GM20000 (cell line): ENCODE measurements around the gene UMPS.

Experiments used
- DNase-seq: peaks from one replicate; pipeline ENCODE4 v3.0.0; 2012; ENCODE audit warnings: low spot score
- CTCF ChIP-seq: IDR thresholded peaks from 2 replicates; pipeline ENCODE4 v1.5.1; 2012; ENCODE audit warnings: mild to moderate bottlenecking, control low read depth; ENCODE audit errors: extremely low read depth, missing control alignments

Gene UMPS

GRCh38 chr3:124770336-124771082 lies 40.3 kb downstream of the UMPS start:
- TF ChIP-seq CTCF = no peak
- DNase-seq = no peak

- DNase-seq = no peak
- TF ChIP-seq CTCF = no peak
These were observed 40.8 kb downstream of the UMPS start for GRCh38 chr3:124771083-124771445.

DNA sequence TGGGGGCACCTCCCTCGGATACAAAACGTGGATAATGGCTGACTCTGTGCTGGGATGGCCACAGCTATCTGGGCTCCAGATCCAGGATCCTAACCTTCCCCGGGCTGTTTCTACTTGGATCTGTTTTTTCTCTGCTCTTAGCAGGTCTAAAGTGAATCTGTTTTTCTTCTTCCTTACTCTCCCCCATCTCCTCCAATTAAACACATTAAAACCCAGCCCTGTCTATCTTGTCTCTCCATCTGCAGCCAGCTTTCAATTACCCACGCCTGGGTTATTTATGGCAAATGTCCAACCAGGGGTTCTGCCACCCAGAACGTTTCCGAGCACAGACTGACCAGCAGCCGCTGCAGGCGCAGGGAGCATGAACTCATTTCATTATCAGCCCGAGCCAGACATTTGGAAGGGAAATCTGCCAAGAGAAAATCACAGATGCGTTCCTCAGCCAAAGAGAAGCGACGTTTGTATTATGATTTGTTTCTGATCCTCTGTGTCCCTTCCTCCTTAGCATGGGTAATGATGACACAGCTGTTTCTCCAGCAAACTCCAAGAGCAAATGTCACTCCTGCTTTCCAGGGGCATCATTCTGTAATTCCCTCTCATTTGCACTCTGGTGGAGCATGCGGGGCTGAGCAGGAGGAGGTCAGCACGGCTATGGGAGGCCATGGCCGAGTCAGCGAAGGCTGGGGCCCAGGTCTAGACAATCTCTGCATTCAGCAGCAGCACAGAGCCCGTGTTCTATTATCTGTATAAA lies 42.0 kb downstream of the UMPS start:
- TF ChIP-seq CTCF = no peak
- no peak for DNase-seq

DNA sequence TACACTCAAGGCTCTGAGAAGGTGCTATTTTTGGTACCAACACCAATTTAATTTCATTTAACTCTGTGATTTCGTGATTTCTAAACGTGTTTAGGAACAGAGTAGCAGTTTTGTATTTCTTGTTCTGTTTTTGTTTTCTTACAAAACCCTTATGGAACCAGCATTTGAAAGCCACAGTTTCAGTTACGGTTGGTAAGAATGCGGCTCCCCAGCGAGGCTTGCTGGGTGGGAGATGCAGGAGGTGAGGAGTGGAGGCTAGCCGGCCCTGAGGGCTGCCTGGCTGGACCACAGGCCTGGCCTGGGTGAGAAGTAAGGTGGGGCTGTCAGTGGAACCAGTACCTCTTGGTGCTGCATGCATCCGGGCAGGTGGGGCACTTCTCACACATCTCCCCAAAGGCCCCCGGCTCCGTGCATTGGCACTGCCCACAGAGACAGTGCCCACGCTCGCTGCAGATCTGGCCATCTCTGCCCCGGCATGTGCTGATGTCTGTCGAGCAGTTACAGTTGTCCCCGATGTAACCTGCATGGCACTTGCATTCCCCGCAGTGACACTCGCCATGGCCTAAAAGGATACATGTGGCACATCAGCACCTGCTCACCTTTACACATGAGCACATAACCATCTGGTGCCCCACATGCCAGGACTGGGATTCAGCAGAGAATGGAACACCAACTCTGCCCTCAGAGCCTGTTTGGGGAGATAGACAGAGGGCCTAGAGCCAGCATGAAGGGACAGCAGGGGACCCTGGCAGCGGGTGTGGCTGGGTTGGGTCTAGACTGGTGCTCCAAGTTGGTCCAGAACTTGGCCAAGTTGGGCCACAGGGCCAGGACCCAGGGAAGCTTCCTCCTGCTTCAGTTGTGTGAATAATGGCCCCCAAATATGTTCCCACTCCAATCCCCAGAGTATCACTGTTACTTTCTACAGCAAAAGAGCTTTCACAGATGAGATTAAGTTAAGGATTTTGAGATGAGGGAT lies 43.4 kb downstream of the UMPS start:
- no peak for DNase-seq
- no peak for TF ChIP-seq CTCF

- no peak for TF ChIP-seq CTCF
- no peak for DNase-seq
These were observed 44.1 kb downstream of the UMPS start for GRCh38 chr3:124774327-124774718.

DNA sequence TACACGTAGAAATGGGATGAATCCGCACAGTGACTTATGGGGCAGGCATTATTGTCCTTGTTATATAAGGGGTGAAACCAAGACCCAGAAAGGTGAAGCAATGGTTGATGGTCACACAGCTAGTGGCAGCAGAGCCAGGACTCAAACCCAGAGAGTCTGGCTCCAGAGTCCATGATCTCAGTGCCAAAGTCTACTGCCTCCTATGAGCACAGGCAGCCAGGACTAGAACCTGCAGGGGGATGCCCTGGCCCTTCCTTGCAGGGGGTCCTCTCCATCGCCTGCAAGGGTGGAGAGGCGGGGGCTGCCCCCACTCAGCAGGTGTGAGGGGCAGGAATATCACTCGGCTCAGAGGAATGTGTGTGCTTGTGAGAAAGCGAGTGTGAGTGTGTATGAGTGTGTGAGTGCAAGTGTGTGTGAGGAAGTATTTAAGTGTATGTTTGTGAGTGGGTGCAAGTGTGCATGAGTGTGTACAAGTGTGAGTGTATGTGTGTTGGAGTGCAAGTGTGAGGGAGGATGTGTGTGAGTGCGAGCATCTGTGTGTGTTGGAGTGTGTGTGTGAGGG lies 44.7 kb downstream of the UMPS start:
- no peak for TF ChIP-seq CTCF
- no peak for DNase-seq
